ENCODE data around the gene RNASE7. TPM values are rescaled to one million over a fixed set of nuclear protein-coding genes. Genes with fewer than 3 reads are reported as not detected.

Gene RNASE7
- total RNA-seq, 1 experiment from 2014 or later = not detected

GRCh38 chr14:21075719-21076437 lies 33.7 kb downstream of the RNASE7 start:
- no peaks in the 10 kb centered on the region for H3K36me3 ChIP-seq (ENCODE audit: low read depth, low read length)
- POLR2A ChIA-PET (ENCODE audit: unreplicated experiment) = no interaction called here
- H3K4me2 ChIP-seq (ENCODE audit: low read length) = no peak overlapping the region
- no TSS peak for BruUV-seq (replicated peaks)
- H2AFZ ChIP-seq (ENCODE audit: low read length) = no peak overlapping the region
- H3K4me1 ChIP-seq (ENCODE audit: insufficient read depth, low read length) = no peaks in the 10 kb centered on the region
- H3K27ac ChIP-seq (ENCODE audit: low read length) = no peak overlapping the region
- ATAC-seq (no peak), DNase-seq (no peak)
- no peak overlapping the region for H3K4me3 ChIP-seq (ENCODE audit: low read length)
- H3F3A ChIP-seq (ENCODE audit: low read length, unreplicated experiment) = no peaks in the 10 kb centered on the region
- no peaks in the 10 kb centered on the region for H3K9me2 ChIP-seq (replicated peaks; ENCODE audit: low read length)
- TF ChIP-seq EZH2phosphoT487 (IDR thresholded peaks at IDR 0.05; ENCODE audit: borderline replicate concordance, low read length) = no peak
- no peak for TF ChIP-seq EZH2 (IDR thresholded peaks at IDR 0.05; ENCODE audit: low read length, unreplicated experiment)
- TF ChIP-seq CTCF (conservative IDR thresholded peaks at IDR 0.05; ENCODE audit: low read depth, low read length) = no peak
- intact Hi-C loops (cut with micrococcal nuclease) = no loop called here
- no peak overlapping the region for H3K9ac ChIP-seq (ENCODE audit: low read length)
- peaks cover 18% of the 10 kb centered on the region for H3K27me3 ChIP-seq (ENCODE audit: low read length)
- no peaks in the 10 kb centered on the region for H4K20me1 ChIP-seq (ENCODE audit: low read length)
- CTCF ChIA-PET = no interaction called here
- no peaks in the 10 kb centered on the region for H3K79me2 ChIP-seq (ENCODE audit: low read length)
- H3K9me3 ChIP-seq (ENCODE audit: low read length) = no peaks in the 10 kb centered on the region

- no TSS peak for BruUV-seq (replicated peaks)
- ChIA-PET CTCF (no interaction called here), POLR2A (ENCODE audit: unreplicated experiment) (no interaction called here)
These were observed 35.5 kb downstream of the RNASE7 start for GRCh38 chr14:21077672-21078071.

More at GRCh38 chr14:21077672-21078071, 35.5 kb downstream of the RNASE7 start:
- Histone ChIP-seq H2AFZ (ENCODE audit: low read length) (no peak overlapping the region), H4K20me1 (ENCODE audit: low read length) (no peaks in the 10 kb centered on the region), H3K36me3 (ENCODE audit: low read depth, low read length) (no peaks in the 10 kb centered on the region), H3K9me2 (replicated peaks; ENCODE audit: low read length) (no peaks in the 10 kb centered on the region), H3K4me2 (ENCODE audit: low read length) (no peak overlapping the region), H3K9ac (ENCODE audit: low read length) (no peak overlapping the region), H3F3A (ENCODE audit: low read length, unreplicated experiment) (no peaks in the 10 kb centered on the region), H3K4me1 (ENCODE audit: insufficient read depth, low read length) (no peaks in the 10 kb centered on the region), H3K9me3 (ENCODE audit: low read length) (no peaks in the 10 kb centered on the region), H3K27ac (ENCODE audit: low read length) (no peak overlapping the region), H3K79me2 (ENCODE audit: low read length) (no peaks in the 10 kb centered on the region), H3K27me3 (ENCODE audit: low read length) (peaks cover 7% of the 10 kb centered on the region; the same call in 1 of the 2 replicates), H3K4me3 (ENCODE audit: low read length) (no peak overlapping the region)
- TF ChIP-seq CTCF (conservative IDR thresholded peaks at IDR 0.05; ENCODE audit: low read depth, low read length) (no peak), EZH2 (IDR thresholded peaks at IDR 0.05; ENCODE audit: low read length, unreplicated experiment) (no peak), EZH2phosphoT487 (IDR thresholded peaks at IDR 0.05; ENCODE audit: borderline replicate concordance, low read length) (no peak)
- ATAC-seq (no peak), DNase-seq (no peak)
- intact Hi-C loops (cut with micrococcal nuclease) = no loop called here
